Natural killer cell (primary cell): ENCODE data around the gene RAD51B. TPM values are rescaled to one million over a fixed set of nuclear protein-coding genes. Genes with fewer than 3 reads are reported as not detected.
"Not testable (repeated sequence)": the region's sequence is repeated elsewhere in the genome, so short reads cannot be mapped to it uniquely, and the experiment has no call there.

Source experiments
- ATAC-seq, 3 donors: fragments of 150-1000 bp in 2 of 3; fragments of 200-7000 bp in 1 of 3; cut with Tn5 transposase; 1 replicate in 1 of 3; 2 replicates in 2 of 3; pipeline ENCODE4 v1.10.0; 2021; ENCODE audit warnings: mild to moderate bottlenecking in 2 of 3, moderate library complexity in 2 of 3
- DNase-seq, 2 donors: peaks; one replicate each; pipeline versions ENCODE4 v3.0.0 to v3.0.0-alpha.2; 2013 to 2021; ENCODE audit warnings: mixed read lengths in 1 of 2
- H3K27ac ChIP-seq: one replicate; pipeline ENCODE4 v1.5.1; 2013; ENCODE audit warnings: mild to moderate bottlenecking, low read length
- H3K27me3 ChIP-seq: one replicate; pipeline ENCODE4 v1.6.1; 2013; ENCODE audit warnings: low read length; ENCODE audit not compliant: control insufficient read depth, insufficient read depth
- H3K36me3 ChIP-seq: one replicate; pipeline ENCODE4 v1.6.1; 2013; ENCODE audit warnings: low read length; ENCODE audit not compliant: control insufficient read depth, insufficient read depth
- H3K4me1 ChIP-seq: one replicate; pipeline ENCODE4 v1.6.1; 2013; ENCODE audit warnings: low read length; ENCODE audit not compliant: control insufficient read depth, insufficient read depth
- H3K4me3 ChIP-seq: one replicate; pipeline ENCODE4 v1.5.1; 2013; ENCODE audit warnings: low read length
- H3K9me3 ChIP-seq: one replicate; pipeline ENCODE4 v1.6.1; 2013; ENCODE audit warnings: low read length; ENCODE audit not compliant: control insufficient read depth, insufficient read depth
- H3K27ac Mint-ChIP-seq, 2 donors: one replicate each; pipeline ENCODE4 v1.8.0; 2022; ENCODE audit warnings: mild to moderate bottlenecking in 2 of 2, mixed read lengths in 2 of 2, moderate library complexity in 1 of 2
- H3K27me3 Mint-ChIP-seq, 2 donors: one replicate each; pipeline ENCODE4 v1.8.0; 2022; ENCODE audit warnings: low read depth in 2 of 2, mixed read lengths in 2 of 2
- H3K36me3 Mint-ChIP-seq: one replicate; pipeline ENCODE4 v1.8.0; 2022; ENCODE audit warnings: mixed read lengths
- H3K4me1 Mint-ChIP-seq, 2 donors: one replicate each; pipeline ENCODE4 v1.8.0; 2022; ENCODE audit warnings: mixed read lengths in 2 of 2
- H3K4me3 Mint-ChIP-seq: one replicate; pipeline ENCODE4 v1.8.0; 2022; ENCODE audit warnings: mild to moderate bottlenecking, moderate library complexity, mixed read lengths
- H3K9me3 Mint-ChIP-seq, 2 donors: one replicate each; pipeline ENCODE4 v1.8.0; 2022; ENCODE audit warnings: mixed read lengths in 2 of 2
- CTCF ChIP-seq: fragments of 200-600 bp; IDR thresholded peaks from one replicate; pipeline ENCODE4 v1.8.0; 2022; ENCODE audit warnings: antibody characterized with exemption
- WGBS: methylation state at CpG from one replicate; pipeline ENCODE4 v1.1.7; 2013; ENCODE audit warnings: missing lambda C conversion rate; ENCODE audit not compliant: insufficient coverage; 5-methylcytosine and 5-hydroxymethylcytosine counted together
- intact Hi-C: fragments of 100-400 bp; cut with micrococcal nuclease; formaldehyde crosslinking; loops from one replicate; pipeline ENCODE4 v1.14.2; 2022
- total RNA-seq, 4 donors: library from RNA; stranded (reverse); fragments of 120-200 nt in 1 of 4; gene quantifications; one replicate each; pipeline versions ENCODE4 v1.2.3 to v1.2.4, GENCODE V29; 2013 to 2022

Gene RAD51B
- total RNA-seq, 3 donors from 2014 or later (not counting 1 experiment from before 2014, with no cell fraction given): 28.1 to 37.6 (median 28.6) TPM

- H3K36me3 Mint-ChIP-seq: no peaks in the 10 kb centered on the region
- H3K4me3 Mint-ChIP-seq: no peak overlapping the region
- Histone ChIP-seq H3K4me3 (no peak overlapping the region), H3K4me1 (no peaks in the 10 kb centered on the region), H3K27me3 (no peaks in the 10 kb centered on the region), H3K36me3 (no peaks in the 10 kb centered on the region), H3K27ac (no peak overlapping the region), H3K9me3 (no peaks in the 10 kb centered on the region)
- no peak overlapping the region for H3K27ac Mint-ChIP-seq
- H3K27me3 Mint-ChIP-seq: no peaks in the 10 kb centered on the region
- H3K9me3 Mint-ChIP-seq: no peaks in the 10 kb centered on the region
- no peak for TF ChIP-seq CTCF
- intact Hi-C loops: no loop called here
- no peaks in the 10 kb centered on the region for H3K4me1 Mint-ChIP-seq
- ATAC-seq (no peak), DNase-seq (no peak)
Measured at GRCh38 chr14:68427550-68427890, 607.9 kb downstream of the RAD51B start.

GRCh38 chr14:68428900-68429299 is 609.3 kb downstream of the RAD51B start:
- H3K36me3 ChIP-seq, DNase-seq, H3K4me3 ChIP-seq, H3K27me3 ChIP-seq, intact Hi-C loops, H3K36me3 Mint-ChIP-seq, H3K27ac Mint-ChIP-seq, H3K27ac ChIP-seq, H3K9me3 ChIP-seq, H3K9me3 Mint-ChIP-seq, H3K4me3 Mint-ChIP-seq, H3K27me3 Mint-ChIP-seq, ATAC-seq, H3K4me1 ChIP-seq, H3K4me1 Mint-ChIP-seq: not testable (repeated sequence)
- 100% methylated on average over 1 of the region's 5 CpGs for WGBS

GRCh38 chr14:68434173-68434572 is 614.6 kb downstream of the RAD51B start:
- intact Hi-C loops, H3K9me3 ChIP-seq, H3K36me3 ChIP-seq, H3K9me3 Mint-ChIP-seq, H3K4me1 Mint-ChIP-seq, ATAC-seq, H3K4me1 ChIP-seq, H3K27ac ChIP-seq, H3K27me3 ChIP-seq, H3K4me3 Mint-ChIP-seq, H3K27ac Mint-ChIP-seq, H3K4me3 ChIP-seq, H3K27me3 Mint-ChIP-seq: not testable (repeated sequence)
- peaks cover 13% of the 10 kb centered on the region for H3K36me3 Mint-ChIP-seq
- DNase-seq: peak in 1 of 2 donors; percentile 32
- WGBS: 90% methylated on average over 6 of the region's 6 CpGs

- H3K4me3 Mint-ChIP-seq, H3K4me1 Mint-ChIP-seq, H3K36me3 ChIP-seq, H3K27ac ChIP-seq, H3K4me1 ChIP-seq, H3K9me3 ChIP-seq, H3K4me3 ChIP-seq, ATAC-seq, H3K27me3 Mint-ChIP-seq, H3K27ac Mint-ChIP-seq, intact Hi-C loops, H3K27me3 ChIP-seq, H3K9me3 Mint-ChIP-seq, DNase-seq: not testable (repeated sequence)
- peaks cover 13% of the 10 kb centered on the region for H3K36me3 Mint-ChIP-seq
Measured at GRCh38 chr14:68435631-68436030, 616.1 kb downstream of the RAD51B start.

GRCh38 chr14:68439676-68440075 is 620.1 kb downstream of the RAD51B start:
- H3K27me3 Mint-ChIP-seq: no peaks in the 10 kb centered on the region
- no peaks in the 10 kb centered on the region for H3K9me3 Mint-ChIP-seq
- WGBS: 100% methylated on average over 1 of the region's 2 CpGs
- intact Hi-C loops: no loop called here
- no peaks in the 10 kb centered on the region for H3K4me1 Mint-ChIP-seq
- H3K27ac ChIP-seq: no peak overlapping the region
- peaks cover 13% of the 10 kb centered on the region for H3K36me3 Mint-ChIP-seq
- DNase-seq (no peak), ATAC-seq (no peak)
- no peaks in the 10 kb centered on the region for H3K27me3 ChIP-seq
- H3K4me3 Mint-ChIP-seq: no peak overlapping the region
- no peaks in the 10 kb centered on the region for H3K4me1 ChIP-seq
- H3K4me3 ChIP-seq: no peak overlapping the region
- no peak overlapping the region for H3K27ac Mint-ChIP-seq
- H3K9me3 ChIP-seq: no peaks in the 10 kb centered on the region
- H3K36me3 ChIP-seq: no peaks in the 10 kb centered on the region
- TF ChIP-seq CTCF: no peak
